AG04449 (cell line): ENCODE measurements around the gene TLN1.

Source experiments
- CTCF ChIA-PET: fragments of 350-600 bp; formaldehyde crosslinking; extraction: SDS; loops from one replicate; lab custom pipeline; 2021; ENCODE audit warnings: antibody characterized with exemption; lab: Yijun Ruan, JAX
- POLR2A ChIA-PET: fragments of 400-600, 350-600 bp; formaldehyde crosslinking; extraction: SDS; loops from one replicate; lab custom pipeline; 2020; ENCODE audit warnings: antibody characterized with exemption, inconsistent platforms; lab: Yijun Ruan, JAX
- DNase-seq: peaks from one replicate; pipeline ENCODE4 v3.0.0-alpha.2; 2010; ENCODE audit warnings: low read depth, low spot score
- H3K4me3 ChIP-seq: 2 replicates; pipeline ENCODE4 v1.5.1; 2011; ENCODE audit warnings: low read depth, mild to moderate bottlenecking, control low read depth, low read length
- TF ChIP-seq, protein P1 (sequence below): IDR thresholded peaks from one replicate; pipeline ENCODE4 v1.5.1; 2011; ENCODE audit warnings: mild to moderate bottlenecking, moderate library complexity, low read length, control low read depth, inconsistent platforms; ENCODE audit not compliant: insufficient read depth; ENCODE audit errors: missing control alignments

The TLN1 gene

DNA sequence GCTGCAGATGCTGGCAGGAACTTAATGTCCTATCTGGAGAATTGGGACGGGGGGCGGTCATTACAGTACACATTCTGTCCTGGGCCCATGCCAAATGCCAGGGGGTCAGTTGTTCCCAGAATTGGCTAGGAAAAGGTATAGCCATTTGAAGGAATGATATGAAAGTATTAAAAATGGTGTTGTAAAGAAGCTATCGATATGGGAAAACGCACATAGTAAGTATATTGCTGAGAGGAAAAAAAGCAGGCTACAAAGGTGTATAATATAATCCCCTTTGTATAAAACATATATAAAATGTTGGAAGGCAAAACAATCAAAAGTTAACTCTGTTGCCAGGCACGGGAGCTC, 66.5 kb downstream of the TLN1 start:
- DNase-seq, result no peak

DNA sequence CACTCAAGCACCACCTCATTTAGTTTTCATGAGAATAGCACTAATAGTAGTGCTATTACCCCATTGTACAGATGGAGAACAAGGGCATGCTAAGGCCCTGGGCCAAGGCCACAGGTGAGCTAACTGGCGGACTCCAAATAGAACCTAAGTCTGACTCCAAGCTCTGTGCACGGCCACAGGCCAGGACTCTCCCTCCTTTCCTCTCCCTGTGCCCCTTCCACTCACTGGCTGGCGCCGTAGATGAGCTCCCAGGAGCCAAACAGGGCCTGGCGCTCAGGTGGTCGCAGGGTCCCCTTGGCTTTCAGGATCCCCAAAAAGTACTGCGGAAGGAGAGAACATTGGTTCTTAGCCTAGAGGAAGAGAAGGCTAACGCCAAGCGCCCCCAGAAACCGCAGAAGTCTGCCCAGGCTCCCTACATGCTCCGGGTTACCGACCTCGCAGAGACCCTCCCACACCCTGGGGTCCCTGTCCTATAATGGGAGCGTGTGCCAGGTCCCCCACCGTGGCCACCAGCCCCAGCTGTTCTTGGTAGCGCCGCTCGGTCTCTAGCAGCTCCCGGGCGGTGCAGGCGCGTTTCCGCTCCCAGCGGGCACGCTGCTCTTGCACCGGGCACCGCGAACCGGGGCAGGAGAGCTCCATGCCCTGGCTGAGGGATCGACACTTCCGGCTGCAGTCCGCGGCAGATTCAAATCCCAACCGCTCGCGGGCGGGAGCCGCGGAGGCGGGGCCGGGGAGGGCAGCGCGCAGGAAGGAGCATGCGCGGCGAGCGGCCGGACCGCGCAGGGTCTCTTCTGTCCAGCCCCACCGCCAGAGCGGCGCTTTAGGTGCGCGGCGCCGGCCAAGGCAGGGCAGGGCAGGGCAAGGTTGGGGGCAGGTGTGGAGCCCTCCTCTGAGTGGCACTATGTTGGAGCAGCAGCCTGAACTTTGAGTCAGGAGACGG, 67.2 kb downstream of the TLN1 start, which contains the start of gene ARHGEF39:
Gene ARHGEF39, minus strand, starts transcription at position 665 of the 940 bp plus-strand sequence. Its CDS starts 26 bp downstream, at position 639.
- TF ChIP-seq, protein P1, sequence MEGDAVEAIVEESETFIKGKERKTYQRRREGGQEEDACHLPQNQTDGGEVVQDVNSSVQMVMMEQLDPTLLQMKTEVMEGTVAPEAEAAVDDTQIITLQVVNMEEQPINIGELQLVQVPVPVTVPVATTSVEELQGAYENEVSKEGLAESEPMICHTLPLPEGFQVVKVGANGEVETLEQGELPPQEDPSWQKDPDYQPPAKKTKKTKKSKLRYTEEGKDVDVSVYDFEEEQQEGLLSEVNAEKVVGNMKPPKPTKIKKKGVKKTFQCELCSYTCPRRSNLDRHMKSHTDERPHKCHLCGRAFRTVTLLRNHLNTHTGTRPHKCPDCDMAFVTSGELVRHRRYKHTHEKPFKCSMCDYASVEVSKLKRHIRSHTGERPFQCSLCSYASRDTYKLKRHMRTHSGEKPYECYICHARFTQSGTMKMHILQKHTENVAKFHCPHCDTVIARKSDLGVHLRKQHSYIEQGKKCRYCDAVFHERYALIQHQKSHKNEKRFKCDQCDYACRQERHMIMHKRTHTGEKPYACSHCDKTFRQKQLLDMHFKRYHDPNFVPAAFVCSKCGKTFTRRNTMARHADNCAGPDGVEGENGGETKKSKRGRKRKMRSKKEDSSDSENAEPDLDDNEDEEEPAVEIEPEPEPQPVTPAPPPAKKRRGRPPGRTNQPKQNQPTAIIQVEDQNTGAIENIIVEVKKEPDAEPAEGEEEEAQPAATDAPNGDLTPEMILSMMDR, result peak; percentile 31
- CTCF ChIA-PET, result interaction anchor here (0.7 to 11.9 kb wide), 13 partner anchors 9 to 358 kb away, joined by 3 to 148 read pairs (median 5); partner anchors contain the start of genes CA9, CREB3 and TLN1
- POLR2A ChIA-PET, result interaction anchor here (0.9 to 3.2 kb wide), 7 partner anchors 13 to 68 kb away, joined by 3 to 23 read pairs (median 6); partner anchors contain the start of genes CREB3, TLN1 and TPM2
- peak within 1 kb of the TSS; percentile 71 for H3K4me3 ChIP-seq
- no peak for DNase-seq

More for the DNA sequence above, 66.5 kb downstream of the TLN1 start:
- H3K4me3 ChIP-seq, result peak overlapping the region; percentile 71
- CTCF ChIA-PET, result interaction anchor here (0.7 to 11.9 kb wide), 10 partner anchors 7 to 69 kb away, joined by 3 to 148 read pairs (median 6); partner anchors contain the start of genes CA9, CCDC107, CREB3 and RMRP
- POLR2A ChIA-PET, result interaction anchor here (0.9 to 3.2 kb wide), 6 partner anchors 13 to 63 kb away, joined by 3 to 23 read pairs (median 8); partner anchors contain the start of gene TPM2
- TF ChIP-seq, protein P1, result no peak

DNA sequence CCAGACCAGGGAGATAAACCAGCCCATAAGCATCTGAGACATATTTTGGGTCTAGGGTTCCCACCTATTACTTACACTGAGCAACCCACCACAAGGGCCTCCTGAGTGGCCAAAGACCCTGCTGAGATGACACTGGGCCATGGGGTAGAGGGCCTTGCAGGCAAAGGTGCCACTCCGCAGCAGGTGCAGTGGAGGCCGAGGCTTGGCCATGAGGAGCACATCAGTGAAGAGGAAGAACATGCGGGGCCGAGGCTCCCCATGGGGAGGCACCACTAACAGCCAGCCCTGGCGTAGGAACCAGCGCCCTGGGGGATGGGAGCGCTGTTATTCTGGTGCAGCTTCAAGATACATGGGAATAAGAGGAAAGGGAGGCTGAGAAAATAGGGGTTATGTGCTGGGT, 69.6 kb downstream of the TLN1 start:
- DNase-seq, result no peak
- ChIA-PET POLR2A (interaction anchor here (1.6 to 2.5 kb wide), 2 partner anchors 27 to 32 kb away, joined by 6 to 17 read pairs; partner anchors contain the start of gene TPM2), CTCF (interaction anchor here (1.5 to 11.9 kb wide), 12 partner anchors 9 to 150 kb away, joined by 4 to 148 read pairs (median 15); partner anchors contain the start of genes CA9, CREB3, SPAG8 and TLN1)
- TF ChIP-seq, protein P1, result no peak
- no peak overlapping the region for H3K4me3 ChIP-seq

DNA sequence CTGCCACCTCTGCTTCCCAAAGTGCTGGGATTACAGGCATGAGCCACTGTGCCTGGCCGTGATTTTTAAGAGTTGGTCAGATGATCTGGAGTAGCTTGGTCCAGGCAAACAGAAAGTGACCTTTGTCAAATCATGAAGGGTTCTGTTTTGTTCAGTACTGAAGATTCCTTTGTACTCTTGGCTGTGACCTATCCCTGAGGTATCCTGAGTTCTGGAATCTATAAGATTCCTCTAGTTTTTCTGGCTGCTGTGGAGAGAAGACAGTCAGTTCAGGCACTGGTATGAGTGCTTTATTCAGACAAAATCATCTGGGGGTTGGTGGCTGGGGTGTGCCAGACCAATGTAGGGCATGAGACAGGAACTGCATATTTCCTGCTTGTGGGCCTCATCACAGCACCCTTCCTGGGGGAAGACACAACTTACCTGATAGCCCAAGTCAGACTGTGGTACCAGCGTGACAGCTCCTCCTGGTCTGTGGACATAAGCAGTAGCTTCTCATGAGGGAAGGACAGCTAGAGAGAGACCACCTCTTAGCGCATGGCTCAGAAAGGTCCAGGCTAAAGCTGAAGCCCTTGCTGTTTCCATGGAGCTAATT, 70.1 kb downstream of the TLN1 start:
- POLR2A ChIA-PET, result interaction anchor here (1.6 to 2.5 kb wide), 3 partner anchors 27 to 67 kb away, joined by 6 to 17 read pairs (median 9); partner anchors contain the start of gene TPM2
- CTCF ChIA-PET, result interaction anchor here (0.7 to 11.9 kb wide), 26 partner anchors 9 to 220 kb away, joined by 3 to 148 read pairs (median 6); partner anchors contain the start of genes CA9, CREB3, GBA2 and HINT2
- TF ChIP-seq, protein P1, result no peak
- DNase-seq, result no peak
- no peak overlapping the region for H3K4me3 ChIP-seq

DNA sequence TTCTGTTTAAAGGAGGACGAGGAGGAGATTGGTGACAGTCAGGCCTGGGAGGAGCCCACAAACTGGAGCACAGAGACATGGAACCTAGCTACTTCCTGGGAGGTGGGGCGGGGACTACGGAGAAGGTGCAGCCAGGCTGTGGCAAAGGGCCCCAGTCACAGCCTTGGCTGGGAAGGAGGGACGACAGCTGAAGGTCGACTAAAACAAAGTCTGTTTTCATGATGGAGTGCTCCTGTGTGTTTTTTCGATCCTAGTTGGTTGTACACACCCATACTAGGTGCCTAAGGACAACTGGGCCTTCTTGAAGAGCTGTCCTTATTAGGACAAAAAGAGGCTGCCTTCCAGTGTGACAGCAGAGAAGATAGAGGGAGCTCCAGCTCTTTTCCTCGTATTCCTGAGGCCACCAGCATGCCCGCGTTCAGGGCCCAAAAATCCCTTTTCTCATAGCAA, 71.0 kb downstream of the TLN1 start:
- no peak overlapping the region for H3K4me3 ChIP-seq
- no peak for DNase-seq
- ChIA-PET POLR2A (interaction anchor here (1.2 to 2.5 kb wide), 3 partner anchors 28 to 68 kb away, joined by 3 to 17 read pairs (median 9); partner anchors contain the start of gene TPM2), CTCF (interaction anchor here (0.7 to 11.9 kb wide), 30 partner anchors 9 to 221 kb away, joined by 3 to 148 read pairs (median 6); partner anchors contain the start of genes CA9, CREB3, GBA2 and HINT2)
- TF ChIP-seq, protein P1, result peak; percentile 52
